Coronary artery (tissue), 2 donors: ENCODE data around the gene TUNAR.

Experiments
- DNase-seq: peaks from one replicate; pipeline ENCODE4 v3.0.0-alpha.2; 2017; ENCODE audit warnings: low spot score
- H3K27ac ChIP-seq, 2 donors: fragments of 200-600 bp; sonication (generic); one replicate each; pipeline ENCODE4 v1.5.1; 2016 to 2019
- H3K4me3 ChIP-seq: fragments of 200-600 bp; sonication (generic); 2 replicates; pipeline ENCODE4 v1.5.1; 2016; ENCODE audit warnings: mild to moderate bottlenecking, moderate library complexity
- TF ChIP-seq, protein P1 (sequence below): fragments of 200-600 bp; sonication (generic); IDR thresholded peaks from one replicate; pipeline ENCODE4 v1.5.1; 2019; ENCODE audit warnings: antibody characterized with exemption

TUNAR gene

DNA sequence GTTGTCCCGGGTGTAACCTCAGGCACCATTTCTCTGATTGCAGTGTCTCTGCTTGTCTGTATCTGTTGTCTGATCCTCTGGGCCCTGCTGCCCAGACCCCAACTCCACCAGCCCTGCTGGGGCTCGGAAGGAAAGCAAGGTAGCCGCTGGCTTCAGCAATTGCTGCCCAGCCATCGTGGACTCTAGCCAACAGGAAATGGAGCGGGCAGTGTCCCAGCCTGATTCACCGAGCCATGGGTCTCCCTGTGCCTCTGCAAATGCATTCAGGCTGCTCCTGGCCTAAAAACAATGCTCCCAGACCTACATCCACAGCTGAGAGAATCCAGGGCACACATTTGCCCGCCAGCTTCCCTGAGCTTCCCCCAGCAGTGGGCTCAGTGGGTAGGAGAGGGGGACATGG is 9.2 kb downstream of the TUNAR start:
- H3K4me3 ChIP-seq: no peak overlapping the region
- no peak for DNase-seq
- no peak overlapping the region for H3K27ac ChIP-seq
- TF ChIP-seq, protein P1, sequence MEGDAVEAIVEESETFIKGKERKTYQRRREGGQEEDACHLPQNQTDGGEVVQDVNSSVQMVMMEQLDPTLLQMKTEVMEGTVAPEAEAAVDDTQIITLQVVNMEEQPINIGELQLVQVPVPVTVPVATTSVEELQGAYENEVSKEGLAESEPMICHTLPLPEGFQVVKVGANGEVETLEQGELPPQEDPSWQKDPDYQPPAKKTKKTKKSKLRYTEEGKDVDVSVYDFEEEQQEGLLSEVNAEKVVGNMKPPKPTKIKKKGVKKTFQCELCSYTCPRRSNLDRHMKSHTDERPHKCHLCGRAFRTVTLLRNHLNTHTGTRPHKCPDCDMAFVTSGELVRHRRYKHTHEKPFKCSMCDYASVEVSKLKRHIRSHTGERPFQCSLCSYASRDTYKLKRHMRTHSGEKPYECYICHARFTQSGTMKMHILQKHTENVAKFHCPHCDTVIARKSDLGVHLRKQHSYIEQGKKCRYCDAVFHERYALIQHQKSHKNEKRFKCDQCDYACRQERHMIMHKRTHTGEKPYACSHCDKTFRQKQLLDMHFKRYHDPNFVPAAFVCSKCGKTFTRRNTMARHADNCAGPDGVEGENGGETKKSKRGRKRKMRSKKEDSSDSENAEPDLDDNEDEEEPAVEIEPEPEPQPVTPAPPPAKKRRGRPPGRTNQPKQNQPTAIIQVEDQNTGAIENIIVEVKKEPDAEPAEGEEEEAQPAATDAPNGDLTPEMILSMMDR: no peak

- no peak for DNase-seq
- no peak overlapping the region for H3K4me3 ChIP-seq
- TF ChIP-seq, protein P1: no peak
- H3K27ac ChIP-seq: no peak overlapping the region
Measured at GRCh38 chr14:95886366-95887056, 9.9 kb downstream of the TUNAR start.

DNA sequence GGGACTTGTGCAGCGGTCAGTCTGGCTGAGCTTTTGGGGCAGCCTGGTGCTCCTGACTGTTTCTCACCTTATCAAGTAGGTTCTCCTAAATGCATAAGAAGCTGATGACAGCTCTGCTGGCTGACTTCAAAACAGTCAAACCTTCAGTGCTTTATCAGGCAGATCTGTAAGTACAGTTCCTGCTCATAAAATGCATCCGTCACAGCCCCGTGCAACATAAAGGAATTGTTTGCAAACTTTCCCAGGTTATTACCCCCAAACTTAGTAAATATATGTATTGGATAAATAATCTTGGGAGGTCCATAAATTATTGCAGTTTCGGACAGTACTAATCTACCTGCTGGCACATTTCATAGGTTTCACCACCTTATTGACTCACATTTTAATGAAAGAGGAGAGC is 10.7 kb downstream of the TUNAR start:
- DNase-seq: no peak
- no peak overlapping the region for H3K4me3 ChIP-seq
- H3K27ac ChIP-seq: no peak overlapping the region
- TF ChIP-seq, protein P1: no peak

DNA sequence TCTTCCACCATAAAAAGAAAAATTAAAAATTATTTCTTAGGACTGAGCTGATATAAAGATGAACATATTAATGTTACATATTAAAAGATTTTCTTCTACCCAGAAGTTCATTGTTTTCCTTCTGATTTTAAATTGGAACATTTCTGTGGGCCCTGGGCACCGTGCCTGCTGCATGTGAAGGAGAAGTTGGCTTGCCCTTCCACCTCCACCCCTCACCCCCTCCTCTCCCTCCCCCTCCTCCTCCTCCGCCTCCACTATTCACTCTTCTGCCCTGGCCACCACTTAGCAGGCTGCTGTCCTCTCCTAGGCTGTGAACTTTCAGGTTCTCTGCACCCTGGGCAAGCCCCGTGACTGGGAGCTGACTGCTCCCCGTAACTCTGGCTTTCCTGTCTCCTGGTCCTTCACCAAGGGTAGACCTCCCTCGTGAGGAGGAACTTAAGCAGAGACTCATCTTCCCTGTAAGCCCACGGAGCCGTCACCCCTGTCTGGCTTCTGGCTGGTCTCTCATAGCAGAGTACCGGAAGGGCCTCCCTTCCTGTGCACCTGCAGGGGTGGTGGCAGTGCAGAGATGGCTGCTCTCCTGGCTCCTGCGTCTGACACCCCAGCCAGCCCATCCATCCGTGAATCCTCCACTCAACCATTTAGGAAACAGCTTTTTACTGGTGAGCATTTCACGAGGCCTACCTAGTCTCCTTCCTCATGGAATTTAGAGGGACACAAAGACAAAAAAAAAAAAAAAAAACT is 12.8 kb downstream of the TUNAR start:
- Histone ChIP-seq H3K27ac (no peak overlapping the region), H3K4me3 (no peak overlapping the region)
- TF ChIP-seq, protein P1: no peak
- no peak for DNase-seq

GRCh38 chr14:95891742-95892141 is 15.1 kb downstream of the TUNAR start:
- no peak overlapping the region for H3K27ac ChIP-seq
- TF ChIP-seq, protein P1: no peak
- no peak for DNase-seq
- H3K4me3 ChIP-seq: no peak overlapping the region

DNA sequence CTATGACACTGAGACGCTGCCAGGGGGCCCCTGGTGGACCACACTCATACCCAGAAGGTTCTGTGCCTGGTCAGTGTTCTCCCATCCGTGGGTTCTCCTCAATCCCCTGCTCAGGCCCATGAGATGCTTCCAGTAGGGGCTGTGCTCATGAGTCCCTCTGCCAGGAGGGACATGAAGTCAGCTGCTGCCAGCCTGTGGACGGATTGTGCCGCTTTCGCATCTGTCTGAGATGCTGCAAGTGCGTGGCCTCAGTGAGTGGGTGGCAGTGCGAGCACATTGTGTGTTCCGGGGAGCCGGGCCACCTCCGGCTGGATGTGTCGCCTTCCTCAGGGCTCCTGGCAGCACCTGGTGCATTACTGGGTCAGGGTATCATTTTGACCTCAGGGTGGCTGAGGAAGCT is 15.5 kb downstream of the TUNAR start:
- H3K27ac ChIP-seq: no peak overlapping the region
- no peak overlapping the region for H3K4me3 ChIP-seq
- TF ChIP-seq, protein P1: no peak
- DNase-seq: no peak

DNA sequence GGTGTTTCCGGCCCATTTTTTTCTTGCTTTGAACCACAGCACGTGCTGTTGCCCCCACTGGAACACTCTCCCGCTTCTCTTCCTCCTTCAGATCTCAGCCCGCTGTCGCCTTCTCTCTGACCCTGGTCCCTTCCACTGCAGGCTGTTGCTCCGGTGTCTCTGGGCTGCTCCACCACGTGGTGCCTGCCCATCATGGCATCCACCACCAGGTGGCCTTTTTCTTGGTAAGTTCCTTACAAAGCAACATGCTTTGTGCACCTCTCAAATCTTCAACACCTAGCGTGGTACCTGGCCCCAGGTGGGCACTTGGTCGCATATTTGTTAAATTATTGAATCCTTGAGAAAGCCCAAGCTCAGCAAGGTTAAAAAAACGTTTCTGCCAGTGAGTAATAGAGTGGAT is 19.1 kb downstream of the TUNAR start:
- Histone ChIP-seq H3K27ac (no peak overlapping the region), H3K4me3 (no peak overlapping the region)
- DNase-seq: no peak
- TF ChIP-seq, protein P1: no peak
